HG03135 (cell line): Measurements from ENCODE around the gene CELA2B.
"Not testable (repeated sequence)": the region's sequence is repeated elsewhere in the genome, so short reads cannot be mapped to it uniquely, and the experiment has no call there.

ENCODE experiments used
- ATAC-seq: cut with Tn5 transposase; IDR thresholded peaks from one replicate; pipeline ENCODE4 v1.9.1; 2021; ENCODE audit warnings: mild to moderate bottlenecking, moderate library complexity; ENCODE audit not compliant: unreplicated experiment

Gene CELA2B

GRCh38 chr1:15475752-15476314 lies at the start of gene CELA2B:
Gene CELA2B (plus strand): TSS chr1:15476104. CDS start chr1:15476126, 22 bp downstream.
- ATAC-seq: no peak

GRCh38 chr1:15426492-15427279 lies 49.2 kb upstream of the CELA2B start:
- no peak for ATAC-seq

- no peak for ATAC-seq
Measured at GRCh38 chr1:15427280-15427666, 48.6 kb upstream of the CELA2B start.

GRCh38 chr1:15428252-15428651 lies 47.7 kb upstream of the CELA2B start:
- not testable (repeated sequence) for ATAC-seq

- no peak for ATAC-seq
Measured at GRCh38 chr1:15428815-15429435, 47.0 kb upstream of the CELA2B start.

- no peak for ATAC-seq
Measured at GRCh38 chr1:15429701-15430149, 46.2 kb upstream of the CELA2B start.

- ATAC-seq: no peak
Measured at GRCh38 chr1:15430787-15431570, 44.9 kb upstream of the CELA2B start.

GRCh38 chr1:15431571-15431948 lies 44.3 kb upstream of the CELA2B start:
- no peak for ATAC-seq

- ATAC-seq: no peak
Measured at GRCh38 chr1:15432324-15432723, 43.6 kb upstream of the CELA2B start.

- ATAC-seq: no peak
Measured at GRCh38 chr1:15433471-15433870, 42.4 kb upstream of the CELA2B start.

GRCh38 chr1:15434739-15435138 lies 41.2 kb upstream of the CELA2B start:
- not testable (repeated sequence) for ATAC-seq

- ATAC-seq: no peak
Measured at GRCh38 chr1:15435239-15436077, 40.4 kb upstream of the CELA2B start.

GRCh38 chr1:15436881-15437442 lies 38.9 kb upstream of the CELA2B start:
- ATAC-seq: no peak

- no peak for ATAC-seq
Measured at GRCh38 chr1:15439325-15439724, 36.6 kb upstream of the CELA2B start.

GRCh38 chr1:15440357-15440756 lies 35.5 kb upstream of the CELA2B start:
- no peak for ATAC-seq

- no peak for ATAC-seq
Measured at GRCh38 chr1:15441247-15441646, 34.7 kb upstream of the CELA2B start.

GRCh38 chr1:15442119-15442518 lies 33.8 kb upstream of the CELA2B start:
- ATAC-seq: no peak

GRCh38 chr1:15442759-15443158 lies 33.1 kb upstream of the CELA2B start:
- no peak for ATAC-seq

- ATAC-seq: no peak
Measured at GRCh38 chr1:15443281-15443680, 32.6 kb upstream of the CELA2B start.
